GM23338 (cell line): ENCODE measurements around the gene HTD2. TPM values are rescaled to one million over a fixed set of nuclear protein-coding genes. Genes with fewer than 3 reads are reported as not detected.

Source experiments
- ATAC-seq: fragments of 200-7000 bp; cut with Tn5 transposase; 3 replicates; pipeline ENCODE4 v1.9.1; 2020
- DNase-seq: peaks from one replicate; pipeline ENCODE4 v3.0.0-alpha.2; 2015; ENCODE audit warnings: low spot score
- H2AFZ ChIP-seq: fragments of 200-600 bp; sonication (generic); 2 replicates; pipeline ENCODE4 v1.8.0; 2016; ENCODE audit warnings: antibody characterized with exemption, mild to moderate bottlenecking, moderate library complexity
- H3F3A ChIP-seq: fragments of 200-600 bp; sonication (generic); replicated peaks from 2 replicates; pipeline ENCODE4 v1.8.0; 2017; ENCODE audit warnings: antibody characterized with exemption, mixed run types, low read depth
- H3K27ac ChIP-seq: fragments of 200-600 bp; sonication (generic); 2 replicates; pipeline ENCODE4 v1.6.1; 2016; ENCODE audit warnings: low read depth
- H3K27me3 ChIP-seq: fragments of 200-600 bp; sonication (generic); 2 replicates; pipeline ENCODE4 v1.8.0; 2016; ENCODE audit warnings: mild to moderate bottlenecking, mixed run types, moderate library complexity; ENCODE audit not compliant: insufficient read depth
- H3K36me3 ChIP-seq: fragments of 200-600 bp; sonication (generic); 2 replicates; pipeline ENCODE4 v1.8.0; 2016; ENCODE audit warnings: mild to moderate bottlenecking; ENCODE audit not compliant: insufficient read depth
- H3K4me1 ChIP-seq: fragments of 200-600 bp; sonication (generic); 2 replicates; pipeline ENCODE4 v1.8.0; 2016; ENCODE audit warnings: mild to moderate bottlenecking, moderate library complexity; ENCODE audit not compliant: insufficient read depth
- H3K4me2 ChIP-seq: fragments of 200-600 bp; sonication (generic); 2 replicates; pipeline ENCODE4 v1.7.1; 2017; ENCODE audit warnings: mixed run types
- H3K4me3 ChIP-seq: fragments of 200-600 bp; sonication (generic); 2 replicates; pipeline ENCODE4 v1.6.1; 2016; ENCODE audit warnings: mixed run types
- H3K79me2 ChIP-seq: fragments of 200-600 bp; sonication (generic); replicated peaks from 2 replicates; pipeline ENCODE4 v1.8.0; 2017; ENCODE audit warnings: mild to moderate bottlenecking; ENCODE audit not compliant: insufficient read depth
- H3K9me2 ChIP-seq: fragments of 200-600 bp; sonication (generic); 2 replicates; pipeline ENCODE4 v1.8.0; 2017; ENCODE audit not compliant: insufficient read depth
- H4K20me1 ChIP-seq: fragments of 200-600 bp; sonication (generic); replicated peaks from 2 replicates; pipeline ENCODE4 v1.8.0; 2017; ENCODE audit warnings: mild to moderate bottlenecking; ENCODE audit not compliant: insufficient read depth
- H3K27ac Mint-ChIP-seq: 2 replicates; pipeline ENCODE4 v1.8.0; 2020; ENCODE audit warnings: inconsistent platforms, mild to moderate bottlenecking, moderate library complexity, mixed read lengths
- H3K27me3 Mint-ChIP-seq: 3 replicates; pipeline ENCODE4 v1.8.0; 2022; ENCODE audit warnings: low read depth, mild to moderate bottlenecking, moderate library complexity, mixed read lengths, inconsistent platforms; ENCODE audit not compliant: insufficient read depth, poor library complexity
- H3K36me3 Mint-ChIP-seq: 3 replicates; pipeline ENCODE4 v1.8.0; 2021; ENCODE audit warnings: low read depth, mild to moderate bottlenecking, inconsistent platforms, moderate library complexity, mixed read lengths
- H3K4me1 Mint-ChIP-seq: 3 replicates; pipeline ENCODE4 v1.8.0; 2020; ENCODE audit warnings: mild to moderate bottlenecking, inconsistent platforms, mixed read lengths
- H3K4me3 Mint-ChIP-seq: 3 replicates; pipeline ENCODE4 v1.8.0; 2021; ENCODE audit warnings: moderate library complexity, mild to moderate bottlenecking, inconsistent platforms, mixed read lengths
- H3K9me3 Mint-ChIP-seq: 3 replicates; pipeline ENCODE4 v1.8.0; 2020; ENCODE audit warnings: moderate library complexity, mild to moderate bottlenecking, inconsistent platforms, mixed read lengths
- EZH2 ChIP-seq: fragments of 200-600 bp; sonication (generic); IDR thresholded peaks from one replicate; pipeline ENCODE4 v1.8.0; 2017; ENCODE audit warnings: antibody characterized with exemption, mild to moderate bottlenecking, low read depth; ENCODE audit not compliant: unreplicated experiment
- EZH2phosphoT487 ChIP-seq: fragments of 200-600 bp; sonication (generic); IDR thresholded peaks from one replicate; pipeline ENCODE4 v1.8.1; 2018; ENCODE audit warnings: antibody characterized with exemption; ENCODE audit not compliant: unreplicated experiment
- JUNB ChIP-seq: IDR thresholded peaks from one replicate; pipeline ENCODE4 v1.6.1; 2016; ENCODE audit warnings: antibody characterized with exemption; ENCODE audit not compliant: unreplicated experiment
- NANOG ChIP-seq: IDR thresholded peaks from 2 replicates; pipeline ENCODE4 v1.6.1; 2016; ENCODE audit warnings: antibody characterized with exemption, borderline replicate concordance
- POLR2AphosphoS5 ChIP-seq: IDR thresholded peaks from 2 replicates; pipeline ENCODE4 v1.6.1; 2016; ENCODE audit warnings: antibody characterized with exemption, low read depth
- ZNF114 ChIP-seq: fragments of 250-450 bp; sonication (Bioruptor Pico); IDR thresholded peaks from 2 replicates; pipeline ENCODE4 v1.5.0; 2020; ENCODE audit warnings: mild to moderate bottlenecking, moderate library complexity
- polyA plus RNA-seq: library from polyadenylated mRNA; unstranded; fragments of >200 nt; fragmentation: Nextera tagmentation; extraction: Ambion mirVana; gene quantifications from 2 replicates; pipeline ENCODE4 v1.2.1, GENCODE V29; 2016
- total RNA-seq: library from RNA; depleted of rRNA; stranded (reverse); fragments of >200 nt; shearing (Covaris generic); gene quantifications from 2 replicates; pipeline ENCODE4 v1.2.3, GENCODE V29; 2014
- TF ChIP-seq, protein P1 (sequence below), 2 experiments: fragments of 200-600 bp in 1 of 2; sonication (generic) in 1 of 2; conservative IDR thresholded peaks; 2 replicates each; pipeline versions ENCODE4 v1.5.1 to v1.6.1; 2016 to 2017; ENCODE audit warnings: antibody characterized with exemption in 2 of 2, low read depth in 2 of 2, mild to moderate bottlenecking in 2 of 2, moderate library complexity in 1 of 2

The HTD2 gene
- total and polyA plus RNA-seq, 2 experiments from 2014 or later: 19.3 to 24.2 TPM

GRCh38 chr3:58299075-58299474 is 7.2 kb upstream of the HTD2 start:
- Histone ChIP-seq H3K27me3 (0 out of 2 replicates have a peak, but pooled peaks cover 3% of the 10 kb centered on the region), H3K4me3 (no peak overlapping the region), H3K79me2 (no peaks in the 10 kb centered on the region), H3K36me3 (no peaks in the 10 kb centered on the region), H4K20me1 (no peaks in the 10 kb centered on the region), H2AFZ (no peak overlapping the region), H3K4me1 (0 out of 2 replicates have a peak, but pooled peaks cover 3% of the 10 kb centered on the region), H3K4me2 (no peak overlapping the region), H3F3A (no peaks in the 10 kb centered on the region), H3K9me2 (no peaks in the 10 kb centered on the region), H3K27ac (no peak overlapping the region)
- Mint-ChIP-seq H3K4me1 (peaks cover 7% of the 10 kb centered on the region), H3K27me3 (peaks cover 7% of the 10 kb centered on the region), H3K4me3 (no peak overlapping the region), H3K27ac (no peak overlapping the region), H3K9me3 (no peaks in the 10 kb centered on the region), H3K36me3 (no peaks in the 10 kb centered on the region)
- ATAC-seq: no peak
- no peak for DNase-seq
- TF ChIP-seq EZH2phosphoT487 (no peak), EZH2 (no peak), POLR2AphosphoS5 (no peak), NANOG (no peak), ZNF114 (CRISPR knock-in tag) (no peak), JUNB (no peak)

DNA sequence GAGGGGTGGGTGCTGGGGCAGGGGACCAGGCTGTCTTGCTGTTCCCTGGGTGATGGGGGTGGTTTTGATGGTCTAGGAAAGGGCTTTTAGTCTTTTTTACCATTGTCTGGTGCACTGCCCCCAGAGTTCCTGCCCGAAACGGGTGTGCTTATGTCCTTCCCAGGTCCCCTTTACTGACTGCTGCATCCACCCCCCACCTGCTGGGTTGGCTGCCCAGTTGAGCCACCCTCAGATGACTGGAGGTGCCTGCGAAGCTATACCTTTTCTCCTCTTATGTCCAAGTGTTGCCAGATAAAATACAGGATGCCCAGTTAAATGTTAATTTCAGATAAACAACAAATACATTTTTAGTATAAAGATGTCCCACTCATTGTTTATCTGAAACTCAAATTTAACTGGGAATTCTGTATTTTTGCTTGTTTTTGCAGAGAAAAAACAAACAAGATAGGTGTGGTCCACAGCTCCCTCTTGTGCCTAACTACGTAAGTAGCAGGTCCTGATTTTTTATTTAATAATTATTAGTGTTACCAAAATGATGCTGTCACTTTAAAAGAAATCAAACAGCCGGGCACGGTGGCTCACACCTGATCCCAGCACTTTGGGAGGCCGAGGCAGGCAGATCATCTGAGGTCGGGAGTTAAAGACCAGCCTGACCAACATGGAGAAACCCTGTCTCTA is 6.3 kb upstream of the HTD2 start:
- no peak overlapping the region for H3K27ac ChIP-seq
- no peak for TF ChIP-seq ZNF114 (CRISPR knock-in tag)
- TF ChIP-seq, protein P1, sequence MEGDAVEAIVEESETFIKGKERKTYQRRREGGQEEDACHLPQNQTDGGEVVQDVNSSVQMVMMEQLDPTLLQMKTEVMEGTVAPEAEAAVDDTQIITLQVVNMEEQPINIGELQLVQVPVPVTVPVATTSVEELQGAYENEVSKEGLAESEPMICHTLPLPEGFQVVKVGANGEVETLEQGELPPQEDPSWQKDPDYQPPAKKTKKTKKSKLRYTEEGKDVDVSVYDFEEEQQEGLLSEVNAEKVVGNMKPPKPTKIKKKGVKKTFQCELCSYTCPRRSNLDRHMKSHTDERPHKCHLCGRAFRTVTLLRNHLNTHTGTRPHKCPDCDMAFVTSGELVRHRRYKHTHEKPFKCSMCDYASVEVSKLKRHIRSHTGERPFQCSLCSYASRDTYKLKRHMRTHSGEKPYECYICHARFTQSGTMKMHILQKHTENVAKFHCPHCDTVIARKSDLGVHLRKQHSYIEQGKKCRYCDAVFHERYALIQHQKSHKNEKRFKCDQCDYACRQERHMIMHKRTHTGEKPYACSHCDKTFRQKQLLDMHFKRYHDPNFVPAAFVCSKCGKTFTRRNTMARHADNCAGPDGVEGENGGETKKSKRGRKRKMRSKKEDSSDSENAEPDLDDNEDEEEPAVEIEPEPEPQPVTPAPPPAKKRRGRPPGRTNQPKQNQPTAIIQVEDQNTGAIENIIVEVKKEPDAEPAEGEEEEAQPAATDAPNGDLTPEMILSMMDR (conservative IDR thresholded peaks at IDR 0.05; ENCODE audit: low read depth in 2 of 2): peak; percentile 56 to 83
- H3F3A ChIP-seq: no peaks in the 10 kb centered on the region
- Mint-ChIP-seq H3K36me3 (no peaks in the 10 kb centered on the region), H3K27me3 (peaks cover 7% of the 10 kb centered on the region), H3K27ac (no peak overlapping the region), H3K4me3 (no peak overlapping the region), H3K9me3 (no peaks in the 10 kb centered on the region), H3K4me1 (peaks cover 7% of the 10 kb centered on the region)
- H3K27me3 ChIP-seq: 0 out of 2 replicates have a peak, but pooled peaks cover 3% of the 10 kb centered on the region
- no peaks in the 10 kb centered on the region for H3K36me3 ChIP-seq
- no peak overlapping the region for H3K4me3 ChIP-seq
- H2AFZ ChIP-seq: 0 out of 2 replicates have a peak overlapping the region, but pooled peaks have one; percentile 23
- no peaks in the 10 kb centered on the region for H3K9me2 ChIP-seq
- no peaks in the 10 kb centered on the region for H3K79me2 ChIP-seq
- H3K4me2 ChIP-seq: no peak overlapping the region
- H3K4me1 ChIP-seq: 0 out of 2 replicates have a peak, but pooled peaks cover 3% of the 10 kb centered on the region
- ATAC-seq (peak; percentile 67), DNase-seq (peak; percentile 63)
- no peaks in the 10 kb centered on the region for H4K20me1 ChIP-seq
